Heart right ventricle (tissue), 16 donors: ENCODE data around the gene CLSTN2. TPM values are rescaled to one million over a fixed set of nuclear protein-coding genes. Genes with fewer than 3 reads are reported as not detected.

Experiments
- ATAC-seq, 8 donors: fragments of 200-7000 bp; cut with Tn5 transposase; one replicate each; pipeline ENCODE4 v1.9.1; 2020; ENCODE audit warnings: mild to moderate bottlenecking in 8 of 8, moderate library complexity in 8 of 8, moderate number of reproducible peaks in 1 of 8
- DNase-seq, 2 donors: peaks; one replicate each; pipeline ENCODE4 v3.0.0-alpha.2; 2020
- H3K27ac ChIP-seq, 10 donors: fragments of 200-600 bp; sonication (generic) in 2 of 10; one replicate each; pipeline versions ENCODE4 v1.5.0 to v1.8.0; 2020 to 2022; ENCODE audit warnings: mild to moderate bottlenecking in 3 of 10
- H3K27me3 ChIP-seq, 7 donors: fragments of 200-600 bp; one replicate each; pipeline ENCODE4 v1.8.0; 2021 to 2022; ENCODE audit warnings: mild to moderate bottlenecking in 2 of 7
- H3K36me3 ChIP-seq, 9 donors: fragments of 200-600 bp; sonication (generic) in 1 of 9; one replicate each; pipeline versions ENCODE4 v1.5.0 to v1.8.0; 2020 to 2022; ENCODE audit warnings: mild to moderate bottlenecking in 2 of 9
- H3K4me1 ChIP-seq, 9 donors: fragments of 200-600 bp; sonication (generic) in 1 of 9; one replicate each; pipeline versions ENCODE4 v1.5.0 to v1.8.0; 2020 to 2022; ENCODE audit warnings: mild to moderate bottlenecking in 4 of 9
- H3K4me3 ChIP-seq, 10 donors: fragments of 200-600 bp; sonication (generic) in 2 of 10; one replicate each; pipeline versions ENCODE4 v1.5.0 to v1.8.0; 2020 to 2022; ENCODE audit warnings: mild to moderate bottlenecking in 7 of 10, moderate library complexity in 2 of 10
- H3K9me3 ChIP-seq, 11 donors: fragments of 200-600 bp in 10 of 11; sonication (generic) in 2 of 11; one replicate each; pipeline versions ENCODE4 v1.5.0 to v1.8.0; 2013 to 2022; ENCODE audit warnings: mild to moderate bottlenecking in 2 of 11, control low read depth in 1 of 11, moderate library complexity in 1 of 11
- WGBS, 2 donors: extraction: QIAGEN DNeasy Blood & Tissue Kit; methylation state at CpG; one replicate each; pipeline ENCODE4 v1.1.7; 2013; ENCODE audit warnings: inconsistent platforms in 1 of 2; 5-methylcytosine and 5-hydroxymethylcytosine counted together
- intact Hi-C, 10 donors: fragments of 100-400 bp; cut with DNase I; formaldehyde crosslinking; loops; one replicate each; pipeline versions ENCODE4 v1.11.1 to v1.14.2; 2022
- polyA plus RNA-seq, 2 donors: library from polyadenylated mRNA; stranded (reverse); fragments of 200-250 nt; gene quantifications; one replicate each; pipeline ENCODE4 v1.2.3, GENCODE V29; 2013
- total RNA-seq, 10 donors: library from RNA; stranded (reverse); fragmentation: NEBNext Ultra II Directional in 3 of 10; extraction: Animal tissue kit (Norgen Biotek cat#: 25700) in 3 of 10; gene quantifications; one replicate each; pipeline versions ENCODE4 v1.2.1 to v1.2.4, GENCODE V29; 2021 to 2023
- TF ChIP-seq, protein P1 (sequence below), 9 donors: fragments of 200-600 bp; sonication (generic) in 2 of 9; IDR thresholded peaks; one replicate each; pipeline versions ENCODE4 v1.5.0 to v1.8.0; 2021 to 2022; ENCODE audit warnings: antibody characterized with exemption in 9 of 9, mild to moderate bottlenecking in 5 of 9, moderate library complexity in 1 of 9
- donor health status: Arrhythmogenic right ventricular cardiomyopathy.
- donor health status: ischemic (EF 13 %, LVEDD 7.1; RV severe dilation, severe dysfunction).
- donor health status: healthy with polysubstance abuse.
- donor health status: DM: no; HTN: yes; CAD: no.
- donor health status: DM: no; HTN: no; CAD: no.
- donor health status: ischemic (EF 25% LVEDD 6.9; RV normal size, moderate dysfunction).
- donor health status: ischemic (EF 25% LVEDD 5.7; RV mildly dilated, moderate dysfunction).
- donor health status: healthy.
- donor health status: DM: yes; HTN: yes; CAD: no.
- donor health status: Ischemic cardiomyopathy.
- donor health status: ischemic (EF 35%, LVEDD 5.7; RV mildly dilated, moderate dysfunction).
- donor health status: nonischemic (EF 11% LVEDD 7.7; RV severe dilation, severe dysfunction).
- donor health status: DM: yes; HTN: yes; CAD: no.
- donor health status: PGD.
- donor health status: ischemic (EF 29% LVEDD 5.4; RV normal size, mild dysfunction).
- donor health status: nonischemic (EF 23%, LVEDD 6.1; RV moderate dilation, normal function).

Gene CLSTN2
- total and polyA plus RNA-seq, 12 donors, result 0.57 to 10.7 (median 4.4) TPM

DNA sequence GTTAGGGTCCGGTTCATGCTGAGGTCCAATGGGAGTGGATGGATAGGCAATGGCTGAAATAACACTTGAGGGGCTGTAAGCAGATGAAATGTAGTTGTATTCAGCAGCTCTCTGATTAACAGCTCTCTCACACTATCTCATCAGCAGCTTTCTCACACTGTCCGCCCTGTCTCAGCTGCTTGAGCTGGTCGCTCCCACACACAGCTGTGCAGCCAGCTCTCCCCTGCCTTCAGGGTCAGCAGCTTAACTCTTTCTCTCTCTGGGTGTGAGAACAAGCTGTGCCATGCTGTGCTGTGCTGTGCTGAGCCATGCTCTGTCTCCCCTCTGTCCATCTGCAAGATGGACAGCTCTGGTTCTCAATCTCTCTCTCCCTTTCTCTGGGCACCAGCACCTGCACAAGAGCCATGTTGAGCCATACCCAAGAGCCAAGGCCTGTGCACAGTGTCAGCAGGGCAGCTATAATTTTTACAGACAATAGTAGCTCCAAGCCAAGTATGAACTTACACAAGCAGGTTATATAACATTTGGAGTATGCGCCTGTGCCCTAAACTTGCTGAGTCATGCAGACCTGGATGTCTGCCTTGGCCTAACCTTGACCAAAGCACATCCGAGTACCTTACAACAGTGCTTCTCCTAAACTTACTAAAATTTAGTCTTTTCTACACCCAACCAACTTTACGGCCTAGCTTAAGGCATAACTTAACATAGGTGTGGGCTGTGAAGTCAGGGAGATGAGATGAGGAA lies 451.5 kb downstream of the CLSTN2 start:
- Histone ChIP-seq H3K27ac (no peak overlapping the region), H3K9me3 (peaks cover 0 to 4% (median 0%) of the 10 kb centered on the region in 11 donors), H3K36me3 (no peaks in the 10 kb centered on the region), H3K4me1 (peaks cover 0 to 14% (median 0%) of the 10 kb centered on the region in 9 donors), H3K4me3 (no peak overlapping the region), H3K27me3 (peaks cover 0 to 4% (median 0%) of the 10 kb centered on the region in 7 donors)
- peak in 6 of 8 donors; percentile 45 to 70 (median 62) for ATAC-seq
- WGBS, 2 donors, result 60 to 70% methylated on average over 6 of the region's 6 CpGs
- no peak for DNase-seq
- TF ChIP-seq, protein P1, sequence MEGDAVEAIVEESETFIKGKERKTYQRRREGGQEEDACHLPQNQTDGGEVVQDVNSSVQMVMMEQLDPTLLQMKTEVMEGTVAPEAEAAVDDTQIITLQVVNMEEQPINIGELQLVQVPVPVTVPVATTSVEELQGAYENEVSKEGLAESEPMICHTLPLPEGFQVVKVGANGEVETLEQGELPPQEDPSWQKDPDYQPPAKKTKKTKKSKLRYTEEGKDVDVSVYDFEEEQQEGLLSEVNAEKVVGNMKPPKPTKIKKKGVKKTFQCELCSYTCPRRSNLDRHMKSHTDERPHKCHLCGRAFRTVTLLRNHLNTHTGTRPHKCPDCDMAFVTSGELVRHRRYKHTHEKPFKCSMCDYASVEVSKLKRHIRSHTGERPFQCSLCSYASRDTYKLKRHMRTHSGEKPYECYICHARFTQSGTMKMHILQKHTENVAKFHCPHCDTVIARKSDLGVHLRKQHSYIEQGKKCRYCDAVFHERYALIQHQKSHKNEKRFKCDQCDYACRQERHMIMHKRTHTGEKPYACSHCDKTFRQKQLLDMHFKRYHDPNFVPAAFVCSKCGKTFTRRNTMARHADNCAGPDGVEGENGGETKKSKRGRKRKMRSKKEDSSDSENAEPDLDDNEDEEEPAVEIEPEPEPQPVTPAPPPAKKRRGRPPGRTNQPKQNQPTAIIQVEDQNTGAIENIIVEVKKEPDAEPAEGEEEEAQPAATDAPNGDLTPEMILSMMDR (IDR thresholded peaks at IDR 0.05), result no peak
- intact Hi-C loops, result no loop called here

DNA sequence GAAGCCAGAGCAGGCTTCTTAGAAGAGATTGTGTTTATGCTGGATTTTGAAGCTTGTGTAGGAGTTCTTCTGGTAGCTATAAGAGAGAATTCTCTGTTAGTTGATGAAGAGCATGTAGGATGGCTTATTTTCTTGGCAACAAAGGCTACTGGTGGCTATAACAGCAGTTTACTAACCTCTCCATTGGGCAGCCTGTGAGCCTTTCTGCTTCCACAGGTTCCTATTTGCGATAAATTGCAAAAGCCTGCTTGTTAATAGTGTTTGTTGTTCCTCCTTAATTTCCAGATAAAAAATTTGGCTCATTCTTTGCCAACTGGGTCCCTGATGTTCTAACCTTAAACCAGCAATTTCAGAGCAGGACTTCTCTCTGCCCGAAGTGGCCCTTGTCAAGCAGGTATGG lies 452.3 kb downstream of the CLSTN2 start:
- intact Hi-C loops, result no loop called here
- TF ChIP-seq, protein P1 (IDR thresholded peaks at IDR 0.05), result no peak
- 94 to 95% methylated on average over 2 of the region's 2 CpGs for WGBS, 2 donors

DNA sequence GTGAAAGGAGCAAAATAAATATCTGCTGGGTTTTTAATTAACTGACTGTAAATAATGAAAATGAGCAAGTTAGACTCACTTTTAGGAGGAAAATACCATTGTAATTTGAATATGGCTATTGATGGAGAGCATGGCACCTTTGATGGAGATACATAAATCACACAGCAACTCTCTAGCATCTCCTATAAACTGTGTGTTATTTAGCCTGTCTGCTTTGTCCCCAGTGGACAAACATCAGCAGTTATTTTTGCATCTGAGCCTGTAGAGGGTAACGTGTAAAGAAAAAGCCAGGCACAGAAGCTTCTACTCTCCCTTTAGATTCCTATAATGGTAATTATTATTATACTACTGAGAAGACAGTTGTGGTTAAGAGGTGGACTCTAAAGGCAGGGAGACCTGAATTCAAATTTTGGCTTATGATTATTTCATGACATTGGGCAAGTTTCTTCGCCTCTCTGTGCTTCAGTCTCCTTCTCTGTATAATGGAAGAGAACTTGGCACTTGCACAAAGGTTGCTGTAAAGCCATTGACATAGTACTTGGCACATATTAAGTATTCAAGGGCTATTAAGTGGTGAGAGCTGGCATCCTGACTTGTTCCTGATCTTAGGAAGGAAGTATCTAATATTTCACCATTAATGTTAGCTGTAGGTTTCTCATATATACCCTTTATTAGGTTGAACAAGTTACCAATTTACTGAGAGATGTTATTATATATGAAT lies 453.4 kb downstream of the CLSTN2 start:
- WGBS, 2 donors, result 61 to 62% methylated on average over 2 of the region's 2 CpGs

More for the DNA sequence above, 452.3 kb downstream of the CLSTN2 start:
- Histone ChIP-seq H3K9me3 (peaks cover 0 to 4% (median 0%) of the 10 kb centered on the region in 11 donors), H3K27ac (no peak overlapping the region), H3K27me3 (peaks cover 0 to 4% (median 0%) of the 10 kb centered on the region in 7 donors), H3K4me1 (peaks cover 0 to 14% (median 0%) of the 10 kb centered on the region in 9 donors), H3K4me3 (no peak overlapping the region), H3K36me3 (no peaks in the 10 kb centered on the region)
- ATAC-seq (no peak), DNase-seq (no peak)

DNA sequence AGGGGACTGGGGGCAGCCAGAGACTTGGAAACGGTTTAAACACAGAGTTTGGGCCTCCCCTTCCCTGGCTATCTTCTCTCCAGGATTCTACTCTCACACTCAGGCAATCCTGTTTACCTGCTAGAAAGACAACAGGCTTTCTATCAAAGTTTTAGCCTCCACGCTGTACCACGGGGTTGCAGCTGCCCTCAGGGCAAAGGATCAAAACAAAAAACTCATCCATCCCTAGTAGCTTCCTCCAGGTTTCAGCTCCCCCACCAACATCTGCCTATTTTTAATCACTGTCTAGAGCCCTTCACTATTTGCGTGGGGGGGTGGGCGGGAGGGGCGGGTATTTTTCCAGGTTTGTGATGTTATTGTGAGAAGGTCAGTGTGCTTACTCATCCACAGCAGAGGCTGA lies 456.1 kb downstream of the CLSTN2 start:
- intact Hi-C loops, result no loop called here
- H3K27ac ChIP-seq, result no peak overlapping the region
- H3K36me3 ChIP-seq, result no peaks in the 10 kb centered on the region
- WGBS, 2 donors, result 61 to 67% methylated on average over 6 of the region's 6 CpGs
- H3K9me3 ChIP-seq, result peaks cover 0 to 4% (median 0%) of the 10 kb centered on the region in 11 donors
- H3K27me3 ChIP-seq, result peaks cover 0 to 4% (median 0%) of the 10 kb centered on the region in 7 donors
- no peak for DNase-seq
- no peak for ATAC-seq
- TF ChIP-seq, protein P1 (IDR thresholded peaks at IDR 0.05), result no peak
- H3K4me1 ChIP-seq, result peaks cover 0 to 7% (median 0%) of the 10 kb centered on the region in 9 donors
- H3K4me3 ChIP-seq, result no peak overlapping the region

More for the DNA sequence above, 453.4 kb downstream of the CLSTN2 start:
- TF ChIP-seq, protein P1 (IDR thresholded peaks at IDR 0.05), result no peak
- Histone ChIP-seq H3K27me3 (peaks cover 0 to 4% (median 0%) of the 10 kb centered on the region in 7 donors), H3K36me3 (no peaks in the 10 kb centered on the region), H3K4me3 (no peak overlapping the region), H3K9me3 (peaks cover 0 to 4% (median 0%) of the 10 kb centered on the region in 11 donors), H3K4me1 (peaks cover 0 to 14% (median 0%) of the 10 kb centered on the region in 9 donors), H3K27ac (no peak overlapping the region)
- DNase-seq (no peak), ATAC-seq (no peak)
- intact Hi-C loops, result no loop called here
